Activated T-helper 1 cell treated with anti-CD3 and anti-CD28 coated beads, Interleukin-2, amount 50 U/mL, for 16 hours (primary cell): ENCODE results near the gene CLMP.
"Not testable (repeated sequence)": the region's sequence is repeated elsewhere in the genome, so short reads cannot be mapped to it uniquely, and the experiment has no call there.

Source experiments
- DNase-seq, 2 donors: peaks; one replicate each; pipeline ENCODE4 v3.0.0-alpha.2; 2020; ENCODE audit warnings: low read depth in 1 of 2, low spot score in 1 of 2

CLMP gene

DNA sequence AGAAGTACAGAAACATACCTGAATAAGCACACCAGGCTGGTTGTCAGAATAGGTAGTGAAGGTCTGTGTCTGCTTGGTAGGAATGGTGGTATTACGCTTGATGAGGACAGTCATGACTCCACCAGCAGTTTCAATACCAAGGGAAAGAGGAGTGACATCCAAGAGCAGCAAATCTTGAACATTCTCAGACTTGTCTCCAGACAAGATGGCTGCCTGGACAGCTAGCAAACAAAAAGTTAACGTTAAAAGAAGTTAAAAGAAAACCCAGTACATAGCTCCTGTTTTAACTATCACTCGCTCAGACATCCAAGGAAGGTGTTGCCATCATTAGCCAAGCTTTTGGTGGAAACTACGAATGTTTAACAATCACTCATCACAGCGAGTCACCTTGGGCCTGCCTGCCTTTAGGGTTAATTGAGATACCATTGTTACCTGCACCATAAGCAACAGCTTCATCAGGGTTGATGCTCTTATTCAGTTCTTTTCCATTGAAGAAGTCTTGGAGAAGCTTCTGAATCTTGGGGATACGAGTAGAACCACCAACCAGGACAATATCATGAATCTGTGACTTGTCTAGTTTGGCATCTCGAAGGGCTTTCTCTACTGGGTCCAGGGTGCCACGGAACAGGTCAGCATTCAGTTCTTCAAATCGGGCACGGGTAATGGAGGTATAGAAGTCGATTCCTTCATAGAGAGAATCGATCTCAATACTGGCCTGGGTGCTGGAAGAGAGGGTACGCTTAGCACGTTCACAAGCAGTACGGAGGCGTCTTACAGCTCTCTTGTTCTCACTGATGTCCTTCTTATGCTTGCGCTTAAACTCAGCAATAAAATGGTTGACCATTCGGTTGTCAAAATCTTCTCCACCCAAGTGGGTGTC is 135.8 kb downstream of the CLMP start:
- not testable (repeated sequence) for DNase-seq

DNA sequence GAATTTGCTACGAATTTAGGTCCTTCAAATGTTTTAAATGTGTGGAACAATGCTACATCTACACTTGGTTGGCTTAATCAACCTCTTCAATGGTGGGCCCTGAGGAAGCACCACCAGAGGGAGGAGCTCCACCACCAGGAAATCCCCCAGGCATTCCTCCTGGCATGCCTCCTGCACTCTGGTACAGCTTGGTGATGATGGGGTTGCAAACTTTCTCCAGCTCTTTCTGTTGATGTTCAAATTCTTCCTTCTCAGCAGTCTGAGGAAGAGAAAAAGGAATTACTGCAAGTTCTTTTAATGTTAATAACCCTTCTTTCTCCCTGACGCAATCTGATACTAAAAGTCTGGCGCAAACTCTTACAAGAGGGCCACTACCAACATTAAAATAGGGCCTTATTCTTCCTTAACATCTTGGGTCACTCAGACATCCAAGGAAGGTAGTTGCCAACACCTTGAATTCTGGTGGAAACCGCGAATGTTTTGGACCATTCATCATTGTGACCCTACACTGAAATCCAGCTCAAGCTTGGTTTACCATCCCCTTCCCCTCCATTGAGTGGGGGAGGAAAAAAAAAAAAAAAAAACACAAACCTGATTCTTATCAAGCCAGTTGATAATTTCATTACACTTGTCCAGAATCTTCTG is 137.3 kb downstream of the CLMP start:
- no peak for DNase-seq

- DNase-seq: no peak
These were observed 138.1 kb downstream of the CLMP start for GRCh38 chr11:123056835-123057491.

GRCh38 chr11:123055191-123055901 is 139.7 kb downstream of the CLMP start:
- no peak for DNase-seq

- DNase-seq: no peak
These were observed 140.6 kb downstream of the CLMP start for GRCh38 chr11:123054301-123055065.

DNA sequence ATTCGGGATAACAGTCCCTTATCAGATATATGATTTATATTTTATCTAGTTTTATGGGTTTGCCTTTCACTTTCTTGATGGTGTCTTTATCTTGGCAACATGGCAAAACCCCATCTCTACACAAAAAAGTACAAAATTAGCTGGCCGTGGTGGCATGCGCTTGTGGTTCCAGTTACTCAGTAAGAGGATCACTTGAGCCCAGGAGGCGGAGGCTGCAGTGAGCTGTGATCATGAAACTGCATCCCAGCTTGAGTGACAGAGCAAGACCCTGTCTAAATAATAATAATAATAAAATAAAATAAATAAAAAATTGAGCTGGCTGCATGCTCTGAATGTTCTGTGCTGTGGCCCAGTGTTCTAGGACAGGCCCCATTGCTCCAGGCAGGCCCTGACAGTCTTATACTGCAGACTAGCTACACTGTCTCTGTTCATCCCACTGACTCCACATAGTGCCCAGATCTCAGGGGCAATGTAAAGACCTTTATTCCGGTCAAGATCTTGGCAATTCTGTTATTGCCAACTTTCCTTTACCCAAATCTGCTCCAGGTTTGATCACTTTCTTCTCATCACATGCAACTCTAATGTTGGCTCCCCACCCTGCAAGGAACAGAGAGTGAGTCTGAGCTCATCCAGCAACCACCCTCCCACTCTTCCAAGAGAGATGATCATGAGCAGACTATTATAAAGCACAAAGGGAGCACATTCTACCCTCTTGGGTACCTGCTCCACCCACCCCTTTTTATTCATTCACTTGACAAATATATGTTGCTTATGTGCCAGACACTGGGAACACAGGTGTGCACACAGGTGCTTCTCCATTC is 141.9 kb downstream of the CLMP start:
- DNase-seq: no peak

DNA sequence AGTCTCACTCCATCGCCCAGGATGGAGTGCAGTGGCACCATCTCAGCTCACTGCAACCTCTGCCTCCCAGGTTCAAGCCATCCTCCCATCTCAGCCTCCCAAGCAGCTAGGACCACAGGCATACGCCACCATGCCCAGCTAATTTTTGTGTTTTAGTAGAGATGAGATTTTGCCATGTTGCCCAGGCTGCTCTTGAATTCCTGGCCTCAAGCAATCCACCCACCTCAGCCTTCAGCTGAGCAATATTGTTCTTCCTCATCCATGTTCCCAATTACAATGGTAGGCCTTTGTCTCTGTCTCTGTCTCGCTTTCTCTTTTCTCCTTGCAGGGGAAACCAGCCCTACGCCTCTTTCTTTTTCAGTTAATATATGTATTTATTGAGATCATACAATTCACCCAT is 143.4 kb downstream of the CLMP start:
- DNase-seq: no peak

DNA sequence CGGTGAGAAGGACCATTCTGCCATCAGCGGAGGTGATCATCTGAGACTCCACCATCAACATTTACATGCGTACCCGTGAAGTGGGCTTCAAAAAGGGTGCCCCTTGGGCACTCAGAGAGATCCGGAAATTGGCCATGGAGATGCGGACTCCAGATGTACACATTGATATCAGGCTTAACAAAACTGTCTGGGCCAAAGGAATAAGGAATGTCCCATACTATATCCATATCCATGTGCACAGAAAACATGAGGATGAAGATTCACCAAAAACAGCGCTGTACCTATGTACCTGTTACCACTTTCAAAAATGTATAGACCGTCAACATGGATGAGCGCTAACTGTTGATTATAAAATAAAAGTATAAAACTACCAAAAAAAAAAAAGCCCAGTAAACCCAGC is 143.9 kb downstream of the CLMP start:
- no peak for DNase-seq

GRCh38 chr11:123047947-123048293 is 147.1 kb downstream of the CLMP start:
- DNase-seq: no peak

GRCh38 chr11:123047266-123047946 is 147.6 kb downstream of the CLMP start:
- DNase-seq: no peak

- no peak for DNase-seq
These were observed 148.4 kb downstream of the CLMP start for GRCh38 chr11:123046473-123047259.

- DNase-seq: no peak
These were observed 149.9 kb downstream of the CLMP start for GRCh38 chr11:123045101-123045500.

- no peak for DNase-seq
These were observed 153.9 kb downstream of the CLMP start for GRCh38 chr11:123041185-123041584.

DNA sequence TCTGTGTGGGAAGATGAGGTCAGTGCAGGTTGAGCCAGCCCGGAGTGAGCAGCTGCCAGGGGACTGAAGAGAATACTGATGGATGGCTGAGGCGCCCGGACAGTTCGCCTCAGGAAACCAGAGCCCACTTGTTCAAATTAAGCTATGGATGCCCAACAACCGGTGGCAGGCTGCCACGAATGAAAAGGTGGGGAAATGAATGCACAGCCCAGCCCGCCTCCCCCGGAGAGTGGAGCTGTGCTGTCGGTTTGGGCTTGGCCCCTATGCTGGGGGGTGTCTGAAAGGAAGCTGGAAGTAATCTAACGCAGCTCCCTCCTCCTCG is 155.0 kb downstream of the CLMP start:
- no peak for DNase-seq

DNA sequence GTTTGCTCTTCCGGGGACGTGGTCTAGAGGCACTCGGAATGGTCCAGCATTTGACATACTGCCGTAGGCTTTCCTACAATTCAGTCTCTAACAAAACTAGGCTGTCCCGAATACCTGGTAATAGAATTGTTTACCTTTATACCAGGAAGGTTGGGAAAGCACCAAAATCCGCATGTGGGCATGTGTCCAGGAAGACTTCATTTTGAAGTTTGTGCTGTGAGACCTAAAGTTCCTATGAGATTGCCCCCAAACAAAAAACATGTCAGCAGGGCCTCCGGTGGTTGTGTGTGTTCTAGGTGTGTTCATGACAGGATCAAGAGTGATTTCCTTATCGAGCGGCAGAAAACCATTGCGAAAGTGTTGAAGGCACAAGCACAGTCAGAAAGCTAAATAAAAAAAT is 159.2 kb downstream of the CLMP start:
- DNase-seq: no peak

DNA sequence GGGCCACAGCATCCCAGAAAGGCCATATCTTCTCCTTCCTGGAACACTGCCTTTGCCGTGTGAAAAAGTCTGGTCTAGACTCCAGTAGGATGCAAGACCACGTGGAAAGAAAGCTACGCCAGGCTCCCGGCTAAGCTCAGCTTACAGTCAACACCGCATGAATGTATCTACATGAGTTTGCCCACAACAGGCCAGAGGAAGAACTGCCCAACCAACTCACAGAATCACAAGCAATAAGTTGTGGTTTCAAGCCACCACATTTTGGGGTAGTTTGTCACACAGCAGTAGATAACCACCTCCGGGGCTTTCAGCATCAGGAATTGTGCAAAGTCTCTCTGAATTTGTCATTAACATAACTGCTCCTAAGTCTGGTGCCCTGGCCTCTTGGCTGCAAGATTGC is 160.5 kb downstream of the CLMP start:
- no peak for DNase-seq

GRCh38 chr11:123033895-123034294 is 161.2 kb downstream of the CLMP start:
- DNase-seq: no peak

DNA sequence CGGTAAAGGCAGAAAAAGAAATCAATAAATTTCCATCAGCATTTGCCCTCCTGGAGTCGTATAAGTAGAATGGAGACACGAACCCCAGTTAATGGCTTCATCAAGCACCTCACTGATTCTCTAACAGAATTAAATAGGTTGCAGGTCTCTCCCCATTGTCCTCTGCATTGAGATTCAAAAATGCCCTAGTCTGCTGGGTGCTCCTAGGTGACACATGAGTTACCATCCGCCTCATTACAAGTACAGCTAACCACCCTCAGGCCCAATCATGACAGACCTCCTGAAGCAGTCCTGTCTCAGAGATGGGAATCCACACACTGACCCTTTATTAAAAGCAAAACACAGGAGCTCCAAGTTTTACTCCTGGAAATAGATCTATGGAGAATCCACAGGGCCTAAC is 164.5 kb downstream of the CLMP start:
- DNase-seq: no peak

- DNase-seq: no peak
These were observed 174.1 kb downstream of the CLMP start for GRCh38 chr11:123020968-123021367.
